Stimulated activated CD4-positive, alpha-beta T cell treated with anti-CD3 and anti-CD28 coated beads, Interleukin-12 subunit alpha, Interleukin-12 subunit beta, amount 100 ng/mL, for 4 hours (primary cell): Measurements from ENCODE around the gene SULT1C2.
"Not testable (repeated sequence)": the region's sequence is repeated elsewhere in the genome, so short reads cannot be mapped to it uniquely, and the experiment has no call there.

Experiments used
- DNase-seq: peaks from one replicate; pipeline ENCODE4 v3.0.0-alpha.2; 2020

The SULT1C2 gene

DNA sequence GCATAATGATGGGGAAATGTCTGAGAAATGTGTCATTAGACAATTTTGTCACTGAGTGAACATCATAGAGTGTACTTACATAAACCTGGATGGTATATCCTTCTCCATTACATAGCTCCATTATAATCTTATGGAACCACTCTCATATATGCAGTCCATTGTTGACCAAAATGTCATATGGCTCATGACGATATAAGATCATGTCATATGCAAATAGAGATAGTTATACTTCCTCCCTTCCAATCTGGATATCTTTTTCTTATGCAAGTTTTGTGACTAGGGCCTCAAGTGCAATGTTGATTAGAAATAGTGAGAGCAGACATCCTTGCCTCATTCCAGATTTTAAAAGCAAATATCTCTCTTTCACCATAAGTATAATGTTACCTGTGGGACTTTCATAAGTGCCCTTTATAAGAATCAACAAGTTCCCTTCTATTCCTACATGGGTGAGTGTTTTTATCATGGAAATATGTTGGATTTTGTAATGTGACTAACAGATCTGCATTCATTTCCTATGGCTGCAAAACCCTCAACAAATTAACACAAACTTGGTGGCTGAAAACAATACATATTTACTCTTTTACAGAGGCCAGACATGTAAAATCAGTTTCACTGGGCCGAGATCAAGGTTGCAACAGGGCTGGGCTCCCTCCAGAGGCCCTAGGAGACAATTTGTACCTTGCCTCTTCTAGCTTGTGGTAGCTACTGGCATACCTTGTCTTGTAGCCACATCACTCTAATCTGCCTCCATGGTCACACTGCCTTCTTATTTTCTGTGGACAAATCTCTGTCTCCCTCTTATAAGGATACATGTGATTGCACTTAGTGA, 67.4 kb downstream of the SULT1C2 start:
- DNase-seq, result no peak

DNA sequence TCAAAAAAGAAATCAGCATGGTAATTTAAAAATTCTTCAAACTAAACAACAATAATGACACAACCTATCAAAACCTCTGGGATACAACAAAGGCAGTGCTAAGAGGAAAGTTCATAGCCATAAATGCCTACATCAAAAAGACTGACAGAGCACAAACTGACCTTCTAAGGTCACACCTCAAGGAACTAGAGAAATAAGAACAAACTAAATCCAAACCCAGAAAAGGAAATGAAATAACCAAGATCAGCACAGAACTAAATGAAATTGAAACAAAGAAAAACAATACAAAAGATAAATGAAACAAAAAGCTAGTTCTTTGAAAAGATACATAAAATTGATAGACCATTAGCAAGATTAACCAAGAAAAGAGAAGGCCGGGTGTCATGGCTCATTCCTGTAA, 70.6 kb downstream of the SULT1C2 start:
- not testable (repeated sequence) for DNase-seq
